GM04503 (cell line): Measurements from ENCODE around the gene NDUFV1.

ENCODE experiments used
- DNase-seq: peaks from one replicate; pipeline ENCODE4 v3.0.0-alpha.2; 2012; ENCODE audit warnings: low read depth

Gene NDUFV1

DNA sequence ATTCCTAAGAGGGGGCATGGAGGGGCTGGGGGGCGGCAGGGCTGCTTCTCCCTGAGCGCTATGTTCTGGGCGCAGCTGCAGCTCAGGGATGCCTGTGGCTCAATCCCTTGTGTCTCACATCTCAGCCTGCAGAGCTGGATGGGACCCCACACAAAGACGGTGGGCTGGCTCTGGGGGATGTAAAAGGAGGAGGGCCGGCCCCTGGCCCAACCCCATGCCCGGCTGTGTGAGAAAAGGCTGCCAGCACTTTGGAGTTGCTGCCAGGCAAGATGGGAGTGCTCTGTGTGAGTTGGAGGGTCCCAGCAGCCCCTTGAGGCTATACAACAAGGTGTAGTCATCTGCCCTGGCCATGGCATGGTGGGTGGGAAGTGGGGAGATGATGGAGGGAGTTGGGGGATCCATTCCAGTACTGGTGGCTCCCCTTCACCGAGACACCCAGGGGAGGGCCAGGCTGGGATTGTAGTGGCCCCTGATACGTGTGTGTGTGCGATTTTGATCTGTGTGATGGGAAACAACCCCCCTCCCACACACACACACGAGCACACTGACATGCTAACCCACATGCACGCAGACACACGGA lies 34.1 kb downstream of the NDUFV1 start:
- DNase-seq: no peak

DNA sequence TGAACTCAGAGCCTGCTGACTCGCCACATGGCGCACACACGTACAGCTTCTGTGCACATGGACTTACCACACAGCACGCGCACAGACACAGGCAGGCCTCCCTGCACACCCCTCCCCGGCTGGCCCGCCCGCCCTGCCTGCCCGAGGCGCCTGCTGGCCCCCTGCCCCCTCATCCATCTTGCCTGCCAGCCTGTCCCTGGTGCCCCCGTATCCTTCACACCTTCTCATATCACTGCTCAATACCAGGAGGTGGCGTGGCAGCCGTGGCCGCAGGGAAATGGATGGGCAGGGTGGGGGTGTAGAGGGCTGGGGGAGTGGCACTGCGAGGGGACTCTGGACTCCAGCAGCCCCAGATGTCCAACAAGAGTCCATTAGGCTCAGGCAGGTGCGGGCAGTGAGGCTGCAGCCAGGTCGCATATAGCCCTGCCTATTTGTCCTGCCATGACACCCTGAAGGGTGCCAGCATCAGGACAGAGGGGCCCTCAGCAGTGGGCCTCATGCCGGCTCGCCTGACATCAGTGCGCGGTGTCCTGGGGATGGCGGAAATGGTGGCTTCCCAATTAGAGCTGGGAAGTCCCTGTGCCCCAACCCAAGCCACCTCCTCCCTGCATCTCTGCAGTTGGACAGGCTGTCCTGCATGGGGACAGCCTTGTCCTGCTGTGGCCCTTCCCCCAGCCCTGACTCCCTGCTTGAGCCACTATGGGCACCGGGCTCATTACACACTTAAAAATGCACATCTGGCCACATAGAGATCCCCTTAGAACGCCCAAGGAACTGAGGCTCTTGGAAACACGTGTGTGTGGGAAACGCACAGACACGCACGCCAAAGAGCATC lies 34.8 kb downstream of the NDUFV1 start:
- no peak for DNase-seq

DNA sequence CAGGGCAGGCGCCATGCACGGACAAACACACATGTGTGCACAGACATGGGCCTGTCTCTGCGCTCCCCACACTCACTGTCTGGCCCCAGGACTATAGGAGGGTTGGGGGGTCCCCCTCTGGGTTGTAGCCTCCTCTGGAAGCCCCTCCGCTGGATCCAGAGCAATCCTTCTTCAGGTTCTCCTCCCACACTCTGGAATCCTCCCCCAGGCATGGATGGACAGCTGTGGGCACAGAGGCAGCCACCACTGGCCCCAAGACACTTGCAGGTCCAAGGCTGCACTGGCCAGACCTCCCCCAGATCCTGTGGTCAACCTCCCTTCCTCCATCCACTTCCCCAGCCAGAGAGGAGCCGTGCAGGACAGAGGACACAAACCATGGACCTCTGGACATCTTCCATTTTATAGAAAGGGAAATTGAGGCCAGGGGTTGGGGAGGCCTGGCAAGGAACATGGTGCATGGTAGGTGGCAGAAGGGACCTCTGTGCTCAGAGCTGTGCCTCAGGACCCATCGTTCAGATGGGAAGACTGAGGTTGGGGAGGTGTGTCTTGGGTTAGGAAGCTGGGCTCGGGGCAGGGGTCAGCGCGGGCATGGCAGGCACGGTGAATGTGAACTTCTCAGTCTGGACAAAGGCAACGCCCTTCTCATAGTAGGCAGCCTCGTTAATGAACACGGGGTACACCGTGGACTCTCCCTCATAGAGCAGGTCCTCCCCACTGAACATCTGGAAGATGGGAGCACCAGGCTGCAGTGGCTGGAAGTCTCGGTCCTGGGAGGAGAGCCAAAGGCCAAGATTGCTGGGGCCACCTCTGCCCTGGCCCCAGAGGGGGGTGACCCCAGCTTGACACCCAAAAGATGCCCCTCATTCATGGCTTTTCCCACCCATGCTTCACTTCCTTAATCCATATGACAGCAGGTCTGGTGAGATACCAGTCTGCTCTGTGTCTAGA lies 35.7 kb downstream of the NDUFV1 start:
- DNase-seq: no peak

DNA sequence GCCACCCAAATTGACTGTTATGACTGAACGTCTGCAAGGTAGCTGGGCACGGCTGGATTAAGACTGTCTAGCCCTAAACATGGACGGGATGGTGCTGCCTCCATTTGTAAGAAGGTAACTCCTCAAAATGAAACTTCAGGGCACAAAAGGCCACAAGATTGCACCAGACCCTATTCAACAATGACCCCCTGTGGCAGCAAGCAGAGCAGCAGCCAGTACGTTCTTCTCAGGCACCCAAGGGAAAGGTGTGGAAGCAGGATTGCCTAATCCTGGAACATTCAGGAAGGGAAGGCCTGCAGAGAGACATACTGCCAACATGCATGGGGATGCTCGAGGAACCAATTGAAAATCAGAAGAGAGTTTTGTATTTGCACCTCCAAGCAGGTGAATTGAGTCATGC lies 37.3 kb downstream of the NDUFV1 start:
- no peak for DNase-seq

DNA sequence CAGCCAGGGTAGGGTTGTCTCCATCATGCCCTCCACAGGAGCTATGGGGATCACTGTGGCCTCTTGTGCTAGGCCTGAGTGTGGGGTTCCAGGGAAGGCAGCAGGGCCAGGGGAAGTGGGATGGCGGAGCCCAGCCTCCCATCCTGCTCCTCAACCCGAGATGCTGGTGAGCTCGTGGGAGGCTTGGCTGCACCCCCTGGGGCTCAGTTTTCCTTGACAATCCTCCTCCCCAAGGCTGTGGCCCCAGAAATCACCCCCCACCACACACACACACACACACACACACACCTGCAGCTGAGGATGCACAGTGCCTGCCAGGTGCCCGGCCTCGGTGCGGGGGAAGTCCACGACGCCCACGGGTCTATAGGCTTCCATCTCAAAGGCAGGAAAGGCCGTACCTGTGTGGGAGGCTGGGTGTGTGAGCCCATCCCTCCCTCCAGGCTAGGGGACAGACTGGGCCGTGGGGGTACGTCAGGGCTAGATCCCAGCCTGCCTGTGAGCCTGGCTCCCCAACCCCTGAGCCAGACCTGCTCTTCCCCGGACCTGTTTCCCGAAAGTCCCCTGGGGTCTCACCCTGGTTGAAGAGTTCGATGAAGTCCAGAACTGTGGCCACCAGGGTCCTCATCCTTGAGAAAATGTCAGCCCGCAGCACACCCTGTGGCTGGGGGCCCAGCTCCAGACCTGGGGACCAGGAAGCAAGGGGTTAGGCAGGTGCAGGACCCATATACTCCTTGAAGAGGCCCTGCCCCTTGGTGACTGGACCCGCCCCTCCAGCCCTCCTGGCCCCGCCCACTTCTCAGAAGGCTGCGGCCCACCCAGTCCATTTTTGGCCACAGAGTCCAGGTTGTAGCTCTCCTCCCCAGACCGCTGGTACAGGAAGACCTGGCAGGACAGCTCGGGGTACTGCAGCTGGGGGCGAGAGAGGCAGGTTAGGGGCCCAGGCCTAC lies 38.0 kb downstream of the NDUFV1 start:
- DNase-seq: no peak

DNA sequence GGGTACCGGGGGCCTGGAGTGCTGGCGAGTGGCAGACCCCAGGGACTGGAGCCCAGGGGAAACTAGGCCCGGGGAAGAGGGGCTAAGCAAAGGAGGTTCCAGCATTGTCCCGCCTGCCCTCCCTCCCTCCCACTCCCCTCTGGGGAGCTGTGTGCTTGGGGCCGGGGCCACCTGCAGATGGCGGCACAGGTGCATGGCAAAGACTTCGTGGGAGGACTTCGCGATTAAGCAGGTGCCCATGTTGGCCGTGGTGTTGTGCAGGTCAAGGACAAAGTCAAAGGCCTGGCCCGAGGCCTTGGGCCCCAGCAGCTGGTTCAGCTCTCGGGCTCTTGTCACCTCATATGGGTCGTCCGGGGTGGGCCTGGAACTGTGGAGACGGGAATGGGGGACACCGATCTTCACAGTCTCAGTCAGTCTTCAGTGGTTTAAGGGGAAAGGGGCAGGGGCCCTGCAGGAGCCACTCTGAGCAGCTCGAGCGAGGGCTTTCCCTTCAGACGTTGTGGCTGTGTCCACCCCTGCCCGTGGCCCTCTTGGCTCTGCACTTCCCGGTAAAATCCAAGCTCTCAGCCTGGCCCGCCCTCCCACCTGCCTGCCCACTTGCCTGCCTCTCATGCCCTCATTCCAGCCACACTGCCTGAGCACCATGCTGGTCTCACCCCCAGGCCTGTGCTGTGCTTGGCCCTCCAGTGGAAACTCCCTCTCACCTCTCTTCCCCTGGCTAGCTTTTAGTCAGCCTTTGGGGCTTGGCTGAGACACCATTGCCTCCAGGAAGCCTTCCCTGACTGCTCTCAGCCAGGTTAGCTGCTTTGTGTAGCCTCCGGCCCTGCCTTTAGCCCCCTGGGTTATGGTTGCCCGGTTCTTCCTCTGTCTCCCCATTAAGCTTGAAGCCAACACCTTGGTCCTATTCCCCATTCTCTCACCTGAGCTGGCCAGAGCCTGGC lies 39.1 kb downstream of the NDUFV1 start:
- no peak for DNase-seq

DNA sequence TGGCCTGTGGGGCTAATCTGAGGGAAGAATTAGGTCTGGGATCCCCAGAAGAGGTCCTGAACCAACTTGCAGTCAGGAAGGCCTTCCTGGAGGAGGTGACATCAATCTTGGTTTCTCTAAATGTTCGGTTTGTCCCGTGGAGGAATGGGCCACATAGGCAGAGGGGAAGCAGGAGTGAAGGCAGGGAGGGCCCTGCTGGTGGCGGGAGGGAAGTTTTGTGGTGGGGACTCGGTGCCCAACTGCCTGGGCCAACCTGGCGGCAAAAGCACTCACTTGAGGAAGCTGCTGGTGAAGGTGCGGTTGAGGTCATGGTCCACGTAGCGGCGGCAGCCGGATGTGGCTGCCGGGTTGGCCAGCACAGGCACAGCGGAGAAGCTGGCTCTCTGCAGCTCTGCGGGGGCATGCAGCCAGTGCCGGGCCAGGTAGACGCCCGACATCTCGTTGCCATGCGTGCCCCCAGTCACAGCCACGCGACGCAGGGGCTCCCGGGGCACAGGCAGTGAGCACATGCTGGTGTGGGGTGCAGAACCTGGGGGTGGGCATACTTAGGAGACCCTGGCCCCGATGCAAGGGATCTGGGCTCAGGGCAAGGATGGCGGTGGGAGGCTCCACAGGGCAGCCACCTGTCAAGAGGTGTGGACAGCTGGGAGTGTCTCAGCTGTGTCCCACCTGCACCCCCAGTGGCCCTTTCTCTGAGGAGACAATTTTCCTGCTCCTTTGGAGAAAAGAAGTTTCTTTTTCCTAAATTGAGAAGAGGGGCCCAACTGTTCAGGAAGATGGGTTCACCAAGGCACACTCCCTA lies 40.0 kb downstream of the NDUFV1 start:
- DNase-seq: no peak

DNA sequence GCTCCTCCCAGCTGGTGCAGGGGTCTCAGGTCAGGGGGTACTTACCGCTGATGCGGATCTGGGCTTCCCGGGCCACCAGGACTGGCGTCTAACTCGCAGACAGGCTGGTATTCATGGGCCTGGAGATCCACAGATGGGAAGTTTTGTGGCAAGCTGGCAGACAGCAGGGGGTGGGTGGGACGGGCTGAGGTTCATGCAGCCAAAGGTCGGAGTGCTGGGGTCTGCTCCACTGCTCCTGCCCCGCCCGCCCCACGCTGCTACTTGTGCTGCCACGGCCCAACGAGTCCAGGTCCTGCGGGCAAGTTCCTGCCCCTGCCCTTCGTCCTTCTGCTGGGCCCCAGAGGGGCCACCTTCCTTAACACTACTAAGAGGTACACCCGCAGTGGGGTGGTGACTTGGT lies 40.7 kb downstream of the NDUFV1 start:
- DNase-seq: no peak

DNA sequence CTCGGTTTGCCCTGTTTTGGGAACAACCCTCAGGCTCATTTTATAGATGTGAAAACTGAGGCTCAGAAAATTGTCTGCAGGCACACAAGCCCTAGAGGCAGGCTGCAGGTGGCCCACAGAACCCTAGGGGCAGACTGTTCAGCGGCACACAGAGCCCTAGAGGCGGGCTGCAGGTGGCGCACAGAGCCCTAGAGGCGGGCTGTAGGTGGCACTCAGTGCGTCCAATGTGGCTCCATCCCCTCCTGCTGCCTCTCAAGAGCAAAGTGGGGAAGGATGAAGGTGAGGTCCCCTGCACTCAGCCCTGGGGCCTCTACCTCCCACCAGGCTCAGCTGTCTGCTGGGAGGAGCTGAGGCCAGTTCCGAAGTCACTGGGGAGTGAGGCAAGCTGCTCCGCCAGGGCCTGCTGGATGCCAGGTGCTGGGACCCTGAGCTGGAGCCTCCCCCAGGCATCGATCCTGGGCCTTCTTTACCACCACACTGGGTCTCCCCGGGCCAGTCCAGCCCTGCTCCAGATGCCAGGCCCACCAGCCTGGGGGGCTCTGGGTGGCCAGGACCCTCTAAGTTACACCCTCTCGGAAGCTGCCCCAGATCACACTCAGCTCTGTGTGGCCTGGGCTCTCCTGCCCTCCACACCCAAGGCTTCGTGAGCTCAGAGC lies 41.5 kb downstream of the NDUFV1 start:
- DNase-seq: no peak

DNA sequence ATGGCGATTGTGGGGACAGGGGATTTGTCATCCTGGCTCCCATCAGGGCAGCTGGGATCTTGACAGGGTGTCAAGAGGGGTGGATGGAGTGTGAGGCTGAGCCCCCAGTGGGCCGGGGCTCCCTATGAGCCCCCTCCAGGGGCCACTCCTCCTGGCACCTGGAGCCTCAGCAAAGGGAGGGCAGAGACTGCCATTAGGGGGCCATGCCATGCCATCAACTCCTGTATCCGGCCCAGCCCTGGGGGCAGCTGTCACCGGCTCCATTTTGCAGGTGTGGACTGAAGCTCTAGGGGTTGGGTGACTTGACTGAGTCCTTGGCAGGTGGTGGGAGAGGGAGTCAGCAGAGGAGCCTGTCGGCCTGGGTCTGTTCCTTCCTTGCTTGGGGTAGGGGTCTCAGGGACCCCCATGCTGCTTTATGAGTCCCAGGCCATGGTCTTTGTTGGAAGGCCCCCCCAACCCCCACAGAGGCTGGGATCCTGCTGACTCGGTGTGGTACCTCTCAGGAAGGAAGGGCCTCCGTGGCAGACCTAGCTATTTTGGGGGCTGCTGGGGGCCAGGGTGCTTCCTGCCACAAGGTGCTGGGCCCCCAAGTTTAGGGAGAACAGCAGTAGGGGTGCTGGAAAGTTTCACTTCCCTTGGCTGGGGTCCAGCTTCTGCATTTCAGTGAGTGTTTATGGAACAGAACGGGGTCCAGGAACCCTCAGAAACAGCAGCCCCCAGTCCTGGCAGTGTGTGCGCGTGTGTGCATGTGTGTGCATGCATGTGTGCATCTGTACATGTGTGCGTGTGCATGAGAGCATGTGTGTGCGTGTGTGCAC lies 42.3 kb downstream of the NDUFV1 start:
- no peak for DNase-seq

DNA sequence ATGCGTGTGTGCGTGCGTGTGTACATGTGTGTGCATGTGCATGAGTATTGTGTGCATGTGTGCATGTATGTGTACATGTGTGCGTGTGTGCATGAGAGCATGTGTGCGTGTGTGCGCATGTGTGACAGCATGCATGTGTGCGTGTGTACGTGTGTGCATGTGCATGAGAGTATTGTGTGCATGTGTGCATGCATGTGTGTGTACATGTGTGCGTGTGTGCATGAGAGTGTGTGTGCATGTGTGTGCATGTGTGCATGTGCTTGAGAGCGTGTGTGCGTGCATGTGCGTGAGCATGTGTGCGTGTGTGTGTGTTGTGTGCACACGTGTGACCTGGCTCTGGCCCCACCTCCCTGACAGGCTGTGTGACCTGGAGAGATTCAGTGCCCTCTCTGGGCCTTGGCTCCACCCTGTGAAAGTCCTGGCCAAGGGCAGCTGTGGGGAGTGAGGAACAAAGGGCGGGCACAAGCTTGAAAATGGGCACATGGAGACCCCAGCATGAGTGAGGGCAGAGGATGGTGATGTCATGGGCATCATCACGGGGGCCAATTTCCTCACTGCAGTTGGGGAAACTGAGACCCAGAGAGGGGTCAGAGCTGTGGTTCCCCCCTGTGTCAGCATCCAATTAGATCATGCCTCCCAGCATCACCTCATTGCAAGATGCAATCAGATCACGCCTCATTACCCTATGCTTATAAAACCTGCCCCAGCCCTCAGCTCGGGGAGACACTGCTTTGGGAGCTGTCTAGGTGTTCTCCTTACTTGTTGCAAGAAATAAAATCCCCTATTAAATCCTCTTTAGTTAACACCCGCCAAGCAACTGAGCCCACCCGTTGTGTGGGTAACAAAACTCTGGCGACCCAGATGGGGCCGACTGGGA lies 43.1 kb downstream of the NDUFV1 start:
- no peak for DNase-seq

DNA sequence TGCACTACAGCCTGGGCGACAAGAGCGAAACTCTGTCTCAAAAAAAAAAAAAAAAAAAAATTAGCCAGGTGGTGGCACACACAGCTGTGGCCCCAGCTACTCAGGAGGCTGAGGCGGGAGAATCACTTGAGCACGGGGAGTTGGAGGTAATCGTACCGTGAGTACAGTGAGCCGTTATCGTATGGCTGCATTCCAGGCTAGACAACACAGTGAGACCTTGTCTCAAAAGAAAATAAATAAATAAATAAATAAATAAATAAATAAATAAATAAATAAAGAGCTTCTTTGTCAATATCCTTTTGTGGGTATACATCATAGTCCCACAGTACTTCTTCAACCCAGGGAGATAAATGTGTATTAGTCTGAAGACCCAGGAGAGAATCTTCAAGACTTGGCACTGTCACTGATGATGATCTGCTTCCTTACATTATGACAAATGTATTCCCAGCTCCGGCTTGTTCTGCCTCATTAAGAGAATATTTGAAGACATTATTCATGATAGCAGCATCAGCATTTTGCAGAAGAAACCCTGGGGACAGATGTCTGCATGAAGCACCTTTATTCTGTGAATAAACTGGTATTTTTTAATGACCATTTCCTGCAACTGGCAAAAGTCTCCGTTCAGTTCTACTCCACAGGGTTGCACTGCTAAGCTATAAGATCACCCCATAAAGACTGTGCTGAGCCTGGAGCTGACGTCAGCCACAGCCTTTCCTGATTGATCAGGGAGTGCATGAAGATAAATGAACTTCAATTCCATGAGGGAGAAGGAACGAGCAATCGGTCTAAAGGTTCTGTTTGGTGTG lies 45.4 kb downstream of the NDUFV1 start:
- no peak for DNase-seq

DNA sequence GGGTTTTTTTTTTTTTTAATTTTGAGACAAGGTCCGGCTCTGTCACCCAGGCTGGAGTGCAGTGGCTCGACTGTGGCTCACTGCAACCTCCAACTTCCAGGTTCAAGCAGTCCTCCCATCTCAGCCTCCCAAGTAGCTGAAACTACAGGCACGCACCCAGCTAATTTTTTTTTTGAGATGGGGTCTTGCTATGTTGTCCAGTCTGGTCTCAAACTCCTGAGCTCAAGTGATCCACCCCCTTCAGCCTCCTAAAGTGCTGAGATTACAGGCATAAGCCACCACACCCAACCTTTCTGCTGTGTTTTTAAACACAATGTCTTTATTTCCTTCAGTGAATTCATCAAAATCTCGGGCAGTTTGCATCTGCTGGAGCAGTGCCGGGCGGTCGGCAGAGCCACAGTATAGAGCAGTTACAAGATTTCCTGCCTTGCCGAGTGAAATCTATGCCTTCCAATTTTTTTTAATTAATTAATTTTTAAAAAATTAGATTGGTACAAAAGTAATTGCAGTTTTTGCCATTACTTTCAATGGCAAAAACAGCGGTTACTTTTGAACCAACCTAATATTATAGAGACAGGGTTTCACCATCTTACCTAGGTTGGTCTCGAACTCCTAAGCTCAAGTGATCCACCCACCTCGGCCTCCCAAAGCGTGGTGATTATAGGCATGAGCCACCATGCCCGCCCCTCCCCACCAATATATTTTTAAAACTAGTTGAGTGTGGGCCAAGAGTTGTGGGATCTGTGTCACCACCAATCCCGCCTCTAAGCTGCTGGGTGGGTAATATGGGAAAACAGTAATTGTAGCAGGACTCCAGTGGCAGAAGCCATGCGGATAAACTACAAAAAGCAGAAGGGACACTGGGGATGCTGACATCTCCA lies 46.5 kb downstream of the NDUFV1 start:
- no peak for DNase-seq

DNA sequence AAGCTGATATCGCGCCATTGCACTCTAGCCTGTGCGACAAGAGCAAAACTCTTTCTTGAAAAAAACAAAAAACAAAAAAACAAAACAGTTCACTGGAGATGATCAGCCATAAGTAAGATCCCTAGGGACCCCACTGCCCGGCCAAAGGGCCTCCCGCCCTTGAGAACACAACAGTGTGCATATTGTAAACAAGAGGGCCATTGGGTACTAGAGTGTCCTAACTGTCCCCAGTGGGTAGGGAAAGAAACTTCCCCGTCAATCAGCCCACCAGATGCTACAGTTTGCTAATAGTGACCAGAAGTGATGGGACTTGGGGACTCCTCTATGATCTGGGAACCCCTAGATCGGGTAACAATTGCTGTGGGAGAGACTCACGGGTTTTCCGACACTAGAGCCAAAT lies 47.5 kb downstream of the NDUFV1 start:
- no peak for DNase-seq

DNA sequence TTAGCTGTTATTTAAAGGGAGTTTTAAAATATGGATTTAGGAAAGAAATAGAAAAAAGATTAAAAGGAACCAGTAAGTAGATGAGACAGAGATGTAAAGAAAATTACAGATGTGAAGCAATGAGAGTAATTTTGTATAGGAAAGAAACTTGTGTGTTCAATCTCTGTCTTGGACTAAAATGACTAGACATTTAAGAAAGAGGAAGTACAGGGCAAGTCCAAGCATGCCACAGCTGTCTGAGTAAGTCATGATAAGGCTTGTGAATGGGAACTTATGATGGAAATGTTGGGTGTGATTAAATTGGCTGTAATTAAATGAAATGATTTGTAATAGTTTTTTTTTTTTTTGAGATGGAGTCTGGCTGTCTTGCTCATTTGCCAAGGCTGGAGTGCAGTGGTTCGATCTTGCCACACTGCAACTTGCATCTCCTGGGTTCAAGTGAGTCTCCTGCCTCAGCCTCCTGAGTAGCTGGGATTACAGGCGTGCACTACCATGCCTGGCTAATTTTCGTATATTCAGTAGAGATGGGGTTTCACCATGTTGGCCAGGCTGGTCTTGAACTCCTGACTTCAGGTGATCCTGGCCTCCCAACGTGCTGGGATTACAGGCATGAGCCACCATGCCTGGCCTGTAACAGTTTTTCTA lies 49.7 kb downstream of the NDUFV1 start:
- no peak for DNase-seq
